ENCODE results near the gene SFT2D1.

Gene SFT2D1

DNA sequence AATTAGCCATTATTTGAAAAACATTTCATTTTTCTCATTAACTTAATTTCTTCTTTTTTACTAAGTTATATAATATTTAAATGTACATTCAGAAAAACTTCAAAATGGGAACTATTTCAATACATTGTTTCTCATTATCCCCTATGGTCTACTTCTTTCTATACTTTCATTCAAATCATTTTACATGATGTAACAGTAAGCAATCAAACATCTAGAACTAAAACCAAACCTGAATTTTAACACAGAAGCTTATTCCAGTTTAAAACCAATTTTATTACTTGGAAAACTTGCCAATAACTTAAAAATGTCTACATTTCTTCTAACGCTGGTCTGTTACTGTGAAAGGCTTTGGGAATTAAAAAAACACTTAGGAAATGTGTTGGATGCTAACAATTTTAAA, 29.5 kb downstream of the SFT2D1 start:
- Histone ChIP-seq H2AFZ (ENCODE audit: low read length) (peak overlapping the region; percentile 6; the same call in 1 of the 2 replicates), H3K9me3 (ENCODE audit: insufficient read depth, low read depth, low read length) (no peaks in the 10 kb centered on the region), H3K79me2 (ENCODE audit: insufficient read depth, low read length) (no peaks in the 10 kb centered on the region), H4K20me1 (ENCODE audit: insufficient read depth, low read length, poor library complexity, severe bottlenecking) (no peaks in the 10 kb centered on the region), H3K27me3 (ENCODE audit: insufficient read depth, low read length, poor library complexity, severe bottlenecking) (no peaks in the 10 kb centered on the region), H3K9me2 (replicated peaks; ENCODE audit: low read depth, low read length) (no peaks in the 10 kb centered on the region), H3K4me1 (ENCODE audit: insufficient read depth, low read length, poor library complexity, severe bottlenecking) (no peaks in the 10 kb centered on the region), H3K36me3 (ENCODE audit: insufficient read depth, low read length) (no peaks in the 10 kb centered on the region), H3K9ac (ENCODE audit: low read depth, low read length, poor library complexity, severe bottlenecking) (no peak overlapping the region), H3K4me2 (ENCODE audit: low read depth, low read length, poor library complexity, severe bottlenecking) (no peak overlapping the region), H3K4me3 (ENCODE audit: low read length, poor library complexity, severe bottlenecking) (no peak overlapping the region), H3F3A (ENCODE audit: low read depth) (no peaks in the 10 kb centered on the region)
- TF ChIP-seq, protein P1, sequence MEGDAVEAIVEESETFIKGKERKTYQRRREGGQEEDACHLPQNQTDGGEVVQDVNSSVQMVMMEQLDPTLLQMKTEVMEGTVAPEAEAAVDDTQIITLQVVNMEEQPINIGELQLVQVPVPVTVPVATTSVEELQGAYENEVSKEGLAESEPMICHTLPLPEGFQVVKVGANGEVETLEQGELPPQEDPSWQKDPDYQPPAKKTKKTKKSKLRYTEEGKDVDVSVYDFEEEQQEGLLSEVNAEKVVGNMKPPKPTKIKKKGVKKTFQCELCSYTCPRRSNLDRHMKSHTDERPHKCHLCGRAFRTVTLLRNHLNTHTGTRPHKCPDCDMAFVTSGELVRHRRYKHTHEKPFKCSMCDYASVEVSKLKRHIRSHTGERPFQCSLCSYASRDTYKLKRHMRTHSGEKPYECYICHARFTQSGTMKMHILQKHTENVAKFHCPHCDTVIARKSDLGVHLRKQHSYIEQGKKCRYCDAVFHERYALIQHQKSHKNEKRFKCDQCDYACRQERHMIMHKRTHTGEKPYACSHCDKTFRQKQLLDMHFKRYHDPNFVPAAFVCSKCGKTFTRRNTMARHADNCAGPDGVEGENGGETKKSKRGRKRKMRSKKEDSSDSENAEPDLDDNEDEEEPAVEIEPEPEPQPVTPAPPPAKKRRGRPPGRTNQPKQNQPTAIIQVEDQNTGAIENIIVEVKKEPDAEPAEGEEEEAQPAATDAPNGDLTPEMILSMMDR (conservative IDR thresholded peaks at IDR 0.05; ENCODE audit: low read length): no peak

DNA sequence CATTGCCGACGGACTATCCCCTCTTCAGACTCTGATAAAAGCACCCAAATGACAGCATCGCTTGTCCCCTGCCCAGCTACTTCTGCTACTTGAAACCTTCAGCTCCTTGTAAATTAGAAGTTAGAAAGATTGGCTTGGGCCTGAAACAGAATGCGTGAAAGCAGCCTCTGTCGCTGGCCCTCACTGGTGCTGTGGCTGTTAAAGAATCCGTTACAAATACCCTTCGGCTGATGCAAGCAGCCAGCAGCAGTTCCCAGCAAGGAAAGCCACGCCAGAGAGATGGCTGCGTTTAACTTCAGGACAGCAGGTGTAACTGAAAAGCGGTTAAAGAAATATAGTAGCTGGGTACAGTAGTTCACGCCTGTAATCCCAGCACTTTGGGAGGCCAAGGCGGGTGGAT, 31.7 kb downstream of the SFT2D1 start:
- TF ChIP-seq, protein P1 (conservative IDR thresholded peaks at IDR 0.05; ENCODE audit: low read length): no peak
- TF ChIP-seq EZH2phosphoT487 (IDR thresholded peaks at IDR 0.05; ENCODE audit: borderline replicate concordance): no peak
- no peaks in the 10 kb centered on the region for H3K36me3 ChIP-seq (ENCODE audit: insufficient read depth, low read length)
- no peak overlapping the region for H3K4me2 ChIP-seq (ENCODE audit: low read depth, low read length, poor library complexity, severe bottlenecking)
- no peak overlapping the region for H2AFZ ChIP-seq (ENCODE audit: low read length)
- no peaks in the 10 kb centered on the region for H3K9me2 ChIP-seq (replicated peaks; ENCODE audit: low read depth, low read length)
- no peaks in the 10 kb centered on the region for H3K79me2 ChIP-seq (ENCODE audit: insufficient read depth, low read length)
- H3K4me3 ChIP-seq (ENCODE audit: low read length, poor library complexity, severe bottlenecking): no peak overlapping the region
- no peaks in the 10 kb centered on the region for H3K9me3 ChIP-seq (ENCODE audit: insufficient read depth, low read depth, low read length)
- H4K20me1 ChIP-seq (ENCODE audit: insufficient read depth, low read length, poor library complexity, severe bottlenecking): no peaks in the 10 kb centered on the region
- no peaks in the 10 kb centered on the region for H3K4me1 ChIP-seq (ENCODE audit: insufficient read depth, low read length, poor library complexity, severe bottlenecking)
- H3K27me3 ChIP-seq (ENCODE audit: insufficient read depth, low read length, poor library complexity, severe bottlenecking): no peaks in the 10 kb centered on the region
- no peaks in the 10 kb centered on the region for H3F3A ChIP-seq (ENCODE audit: low read depth)
- no peak overlapping the region for H3K9ac ChIP-seq (ENCODE audit: low read depth, low read length, poor library complexity, severe bottlenecking)

DNA sequence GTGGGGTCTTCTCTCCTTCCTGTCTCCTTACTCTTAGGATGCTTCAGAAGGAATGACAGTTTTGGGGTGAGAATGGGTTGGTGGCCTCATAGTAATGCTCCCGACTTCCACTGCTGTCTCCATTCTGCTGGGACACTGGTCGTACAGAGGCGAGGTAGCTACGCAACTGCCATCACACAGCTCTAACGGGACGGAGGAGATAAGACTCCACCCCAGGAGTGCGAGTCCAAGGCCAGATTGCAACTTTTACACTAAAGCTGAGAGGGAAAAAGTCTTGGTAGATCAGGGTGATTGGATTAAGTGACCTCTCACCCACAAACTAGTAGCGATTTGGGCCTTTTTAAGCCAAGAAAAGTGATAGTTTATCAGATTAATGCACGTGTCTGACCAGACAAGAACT, 32.4 kb downstream of the SFT2D1 start:
- Histone ChIP-seq H3K79me2 (ENCODE audit: insufficient read depth, low read length) (no peaks in the 10 kb centered on the region), H3K9me2 (replicated peaks; ENCODE audit: low read depth, low read length) (no peaks in the 10 kb centered on the region), H3K4me3 (ENCODE audit: low read length, poor library complexity, severe bottlenecking) (no peak overlapping the region), H3F3A (ENCODE audit: low read depth) (no peaks in the 10 kb centered on the region), H3K9ac (ENCODE audit: low read depth, low read length, poor library complexity, severe bottlenecking) (no peak overlapping the region), H3K9me3 (ENCODE audit: insufficient read depth, low read depth, low read length) (no peaks in the 10 kb centered on the region), H3K36me3 (ENCODE audit: insufficient read depth, low read length) (no peaks in the 10 kb centered on the region), H4K20me1 (ENCODE audit: insufficient read depth, low read length, poor library complexity, severe bottlenecking) (no peaks in the 10 kb centered on the region), H3K4me1 (ENCODE audit: insufficient read depth, low read length, poor library complexity, severe bottlenecking) (no peaks in the 10 kb centered on the region), H3K4me2 (ENCODE audit: low read depth, low read length, poor library complexity, severe bottlenecking) (no peak overlapping the region), H3K27me3 (ENCODE audit: insufficient read depth, low read length, poor library complexity, severe bottlenecking) (no peaks in the 10 kb centered on the region), H2AFZ (ENCODE audit: low read length) (no peak overlapping the region)
- TF ChIP-seq, protein P1 (conservative IDR thresholded peaks at IDR 0.05; ENCODE audit: low read length): no peak
- no peak for TF ChIP-seq EZH2phosphoT487 (IDR thresholded peaks at IDR 0.05; ENCODE audit: borderline replicate concordance)
